HG03060 (cell line): Measurements from ENCODE around the gene SLC22A5.
A peak's percentile ranks its signal among the peaks of the same experiment; 100 is the strongest.
"Not testable (repeated sequence)": the region's sequence is repeated elsewhere in the genome, so short reads cannot be mapped to it uniquely, and the experiment has no call there.

ENCODE experiments used
- ATAC-seq: cut with Tn5 transposase; IDR thresholded peaks from one replicate; pipeline ENCODE4 v1.9.1; 2021; ENCODE audit warnings: low read depth, moderate number of reproducible peaks; ENCODE audit not compliant: unreplicated experiment

Gene SLC22A5

DNA sequence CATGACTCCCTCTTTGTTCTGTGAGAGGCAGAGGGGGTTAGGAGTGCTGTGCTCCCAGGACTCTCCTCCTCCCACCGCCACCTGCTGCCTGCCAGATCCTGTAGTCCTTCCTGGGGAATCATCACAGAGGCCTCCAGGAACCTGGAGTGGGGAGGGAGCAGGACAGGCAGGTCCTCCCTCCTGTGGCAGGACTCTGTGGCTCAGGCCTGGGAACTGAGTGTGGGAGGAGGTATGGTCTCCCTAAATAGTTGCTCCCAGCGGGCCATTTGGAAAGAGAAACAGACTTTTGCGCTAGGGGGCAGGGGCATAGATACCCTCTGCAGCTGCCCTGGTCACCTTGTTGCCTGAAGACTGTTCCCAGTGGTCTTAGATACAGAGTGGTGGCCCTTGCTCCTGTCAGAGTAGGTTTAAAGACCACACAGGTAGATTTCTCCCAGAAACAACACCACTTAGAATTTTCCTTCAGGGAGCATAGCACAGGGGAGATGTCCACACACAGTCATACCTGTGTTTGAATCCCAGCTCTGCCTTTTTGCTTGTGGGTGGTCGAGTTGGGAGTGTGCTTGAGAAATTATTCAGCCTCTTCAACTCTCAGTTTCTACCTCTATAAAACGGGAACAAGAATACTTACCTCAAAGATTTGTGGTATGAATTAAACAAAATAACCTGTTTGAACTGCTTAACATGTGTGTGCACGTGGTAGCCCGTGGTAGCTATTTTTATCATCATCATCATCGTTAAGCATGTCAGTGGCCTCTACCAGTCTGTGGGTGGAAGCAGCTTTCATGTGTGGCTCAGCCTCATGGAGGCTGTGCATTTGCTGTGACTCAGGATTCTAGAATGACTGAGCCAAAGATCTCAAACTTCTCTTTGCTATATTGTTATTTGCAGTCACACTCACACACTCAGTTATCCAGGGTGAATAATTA, 55.8 kb downstream of the SLC22A5 start:
- ATAC-seq = peak; percentile 35

GRCh38 chr5:132425975-132426524, 56.5 kb downstream of the SLC22A5 start:
- ATAC-seq = no peak

GRCh38 chr5:132426525-132427138, 57.1 kb downstream of the SLC22A5 start:
- ATAC-seq = peak; percentile 29

- no peak for ATAC-seq
These were observed 58.0 kb downstream of the SLC22A5 start for GRCh38 chr5:132427281-132428146.

DNA sequence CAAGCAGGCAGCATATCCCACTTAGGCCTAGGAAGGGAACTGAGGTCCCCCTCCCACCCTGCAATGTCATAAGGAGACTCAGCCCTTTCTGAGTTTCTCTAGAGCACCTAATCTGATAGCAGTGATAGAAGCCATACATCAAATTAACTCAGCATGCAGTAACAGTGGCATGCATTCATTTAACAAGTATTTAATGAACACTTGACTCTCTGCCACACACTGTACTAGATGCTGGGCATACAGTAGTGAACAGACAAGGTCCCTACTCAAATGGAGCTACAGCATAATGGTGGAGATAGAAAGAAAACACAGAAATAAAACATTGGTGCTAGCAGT, 58.6 kb downstream of the SLC22A5 start:
- ATAC-seq = no peak

DNA sequence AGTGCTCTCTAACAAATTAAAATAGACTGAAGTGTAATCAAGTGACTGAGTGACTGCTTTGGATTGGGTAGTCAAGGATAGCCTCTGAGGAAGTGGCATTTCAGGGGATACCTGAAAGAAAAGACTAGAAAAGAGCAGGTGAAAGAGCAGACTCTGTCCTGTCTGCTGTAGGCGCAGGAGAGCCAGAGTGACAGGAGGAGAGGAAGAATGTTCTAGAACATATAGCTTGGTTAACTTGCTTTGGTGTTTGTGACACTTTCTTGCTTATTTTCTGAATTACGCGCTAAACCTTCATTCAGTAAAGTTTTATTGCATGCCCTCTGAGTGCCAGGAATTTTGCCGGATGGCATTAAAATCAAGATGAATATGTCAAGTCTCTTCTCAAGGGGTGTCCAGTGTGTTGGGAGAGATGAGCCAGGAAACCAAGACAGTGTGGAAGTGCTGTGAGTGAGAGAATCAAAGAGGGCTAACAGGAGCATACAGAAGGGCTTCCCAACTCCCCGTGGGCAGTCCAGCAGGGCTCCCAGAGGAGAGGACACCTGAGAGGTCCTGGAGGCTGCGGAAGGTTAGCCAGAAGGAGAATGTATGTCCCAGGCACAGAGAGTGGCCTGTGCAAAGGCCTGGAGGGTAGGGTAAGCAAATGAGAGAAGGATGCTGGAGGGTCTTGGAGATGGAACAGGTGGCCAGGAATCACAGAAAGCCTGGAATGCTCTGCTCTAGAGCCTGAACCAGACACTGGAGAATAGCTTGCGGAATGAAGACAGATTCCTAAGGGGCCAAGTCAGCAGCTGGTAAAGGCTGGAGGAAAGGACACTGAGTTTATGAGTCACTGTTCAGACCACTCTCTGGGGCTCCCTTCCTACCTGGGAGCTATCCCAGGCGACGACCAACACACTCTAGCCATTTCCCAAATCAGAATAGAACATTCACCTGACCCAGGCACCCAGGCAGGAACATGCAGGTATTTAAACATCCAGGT, 59.3 kb downstream of the SLC22A5 start:
- no peak for ATAC-seq

DNA sequence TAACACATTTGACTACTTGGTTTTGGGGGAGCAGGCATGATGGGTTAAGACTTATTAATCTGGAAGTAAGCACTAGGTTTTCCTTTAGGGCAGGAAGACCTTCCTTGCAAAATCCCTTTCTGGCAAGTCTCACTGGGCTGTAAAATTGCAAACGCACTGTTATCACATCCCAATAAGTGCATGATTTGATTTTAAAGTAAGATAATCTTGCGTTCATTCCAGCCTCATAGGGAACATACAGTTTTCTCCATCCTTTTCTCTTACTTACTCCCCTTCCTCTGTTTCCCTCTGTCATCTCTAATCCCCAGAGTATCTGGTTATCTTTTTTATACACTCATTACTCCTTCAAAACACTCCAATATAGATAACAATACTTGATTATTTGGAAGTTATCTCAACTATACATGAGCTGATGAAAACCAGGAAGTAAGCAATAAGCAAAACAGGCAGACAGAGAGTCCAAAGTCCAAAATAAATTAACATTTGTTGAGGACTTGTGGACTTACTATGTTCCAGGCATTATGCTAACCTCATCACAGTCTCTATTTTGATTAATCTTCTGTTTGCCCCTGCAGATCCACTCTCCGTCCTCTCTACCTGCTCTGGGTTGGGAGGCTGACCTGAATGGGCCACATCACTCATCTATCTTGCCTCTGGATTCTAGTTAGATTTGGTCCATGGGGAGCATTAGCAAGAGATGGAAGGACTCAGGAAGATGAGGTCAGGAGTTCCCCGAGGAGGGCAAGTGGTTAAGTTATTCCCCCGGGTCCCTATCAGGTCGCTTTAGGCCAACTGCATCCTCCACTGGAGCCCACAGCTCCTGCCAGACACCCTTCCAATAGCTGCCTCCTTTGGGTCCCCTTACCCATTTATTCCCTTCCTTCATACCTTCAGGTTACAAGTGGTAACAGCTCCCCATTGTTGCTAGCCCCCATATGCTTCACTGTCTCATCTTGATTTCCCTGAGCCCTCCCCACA, 60.2 kb downstream of the SLC22A5 start:
- ATAC-seq = no peak

DNA sequence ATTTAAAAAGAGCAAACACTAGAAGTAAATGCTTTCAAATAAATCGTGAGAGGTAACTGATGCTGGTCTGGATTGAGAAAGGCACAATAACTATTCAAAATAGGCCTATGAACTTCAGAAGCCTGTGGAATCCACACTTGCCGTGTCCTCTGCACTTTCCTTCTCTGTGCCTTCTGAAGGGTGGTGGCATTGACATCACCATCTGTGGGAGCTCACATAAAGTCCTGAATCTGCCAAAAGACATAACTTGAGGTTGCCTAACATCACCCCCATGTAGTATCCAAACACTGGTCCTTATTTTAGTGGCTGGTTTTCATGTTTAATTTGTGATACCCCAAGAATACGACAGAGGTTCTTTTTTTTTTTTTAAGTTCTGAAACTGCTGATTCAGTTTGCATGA, 61.2 kb downstream of the SLC22A5 start:
- ATAC-seq = no peak

GRCh38 chr5:132431632-132432031, 62.1 kb downstream of the SLC22A5 start:
- ATAC-seq = no peak

GRCh38 chr5:132433141-132433540, 63.6 kb downstream of the SLC22A5 start:
- no peak for ATAC-seq

- ATAC-seq = no peak
These were observed 65.1 kb downstream of the SLC22A5 start for GRCh38 chr5:132434416-132435286.

GRCh38 chr5:132435447-132435846, 65.9 kb downstream of the SLC22A5 start:
- ATAC-seq = no peak

DNA sequence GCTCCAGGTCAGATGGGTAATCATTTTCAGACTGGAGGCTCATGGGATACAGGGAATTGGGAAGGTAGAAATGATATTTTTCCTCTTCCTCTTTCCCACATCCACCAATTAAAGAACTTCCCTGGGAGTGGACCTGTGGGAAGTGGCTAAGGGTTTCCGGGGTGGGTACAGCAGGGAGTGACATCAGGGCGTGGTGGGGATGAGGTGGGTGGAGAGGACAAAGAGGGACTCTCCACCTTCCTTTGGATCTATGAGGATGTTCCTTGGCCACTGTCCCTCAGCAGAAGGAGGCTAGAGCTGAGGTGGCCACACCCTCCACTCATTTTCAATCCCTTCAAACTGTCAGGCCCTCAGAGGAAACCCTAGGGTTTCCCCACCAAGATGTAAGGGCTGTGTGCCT, 66.4 kb downstream of the SLC22A5 start:
- no peak for ATAC-seq

DNA sequence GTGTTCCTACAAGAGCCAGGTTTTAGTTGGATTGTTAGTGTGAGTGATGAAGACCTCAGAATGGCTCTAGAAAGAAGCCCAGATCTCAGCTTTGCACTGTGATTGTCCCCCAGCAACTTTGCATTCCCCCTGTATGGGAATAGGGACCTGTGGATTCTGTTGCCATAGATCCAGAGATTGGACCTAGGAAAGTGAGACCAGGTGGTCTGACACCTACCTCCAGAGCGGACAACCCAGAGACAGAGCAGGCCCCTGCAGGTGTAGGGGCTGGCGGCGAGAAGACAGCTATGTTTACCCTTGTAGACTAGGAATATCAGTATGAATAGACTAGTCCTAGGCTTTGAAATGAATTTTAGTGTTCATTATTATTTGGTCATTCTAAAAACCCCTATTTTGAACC, 67.4 kb downstream of the SLC22A5 start:
- no peak for ATAC-seq

DNA sequence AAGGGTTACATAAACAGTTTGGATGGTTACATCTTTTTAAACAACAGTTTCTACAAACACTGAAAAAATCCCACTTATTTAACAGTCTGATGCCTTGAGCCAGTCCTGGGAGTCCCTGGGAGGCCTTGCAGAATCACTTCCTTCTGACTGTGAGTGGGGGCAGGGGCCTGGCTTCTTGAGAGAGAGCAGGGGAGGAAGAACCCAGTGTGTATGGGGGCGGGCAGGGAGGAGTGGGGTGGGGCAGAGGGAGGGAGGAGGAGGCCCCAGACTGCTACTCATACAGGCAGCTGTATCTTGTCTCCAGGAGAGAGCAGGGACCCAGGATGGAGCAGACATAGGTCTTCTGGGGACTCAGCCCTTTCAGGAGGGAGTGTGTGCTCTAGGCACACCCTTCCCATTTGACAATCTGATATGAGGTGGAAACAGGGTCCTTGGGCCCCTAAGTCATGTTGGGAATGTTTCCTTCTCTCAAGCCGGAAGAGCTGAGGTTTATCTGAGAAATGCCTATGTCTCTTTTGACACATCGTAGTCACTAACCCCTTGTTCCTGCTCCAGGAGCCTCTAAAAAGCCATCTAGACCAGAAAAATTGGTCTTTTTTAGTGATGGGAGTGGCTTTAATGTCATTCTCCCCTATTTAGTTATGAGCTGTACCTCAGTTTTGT, 68.2 kb downstream of the SLC22A5 start:
- no peak for ATAC-seq

GRCh38 chr5:132438267-132438645, 68.7 kb downstream of the SLC22A5 start:
- not testable (repeated sequence) for ATAC-seq

DNA sequence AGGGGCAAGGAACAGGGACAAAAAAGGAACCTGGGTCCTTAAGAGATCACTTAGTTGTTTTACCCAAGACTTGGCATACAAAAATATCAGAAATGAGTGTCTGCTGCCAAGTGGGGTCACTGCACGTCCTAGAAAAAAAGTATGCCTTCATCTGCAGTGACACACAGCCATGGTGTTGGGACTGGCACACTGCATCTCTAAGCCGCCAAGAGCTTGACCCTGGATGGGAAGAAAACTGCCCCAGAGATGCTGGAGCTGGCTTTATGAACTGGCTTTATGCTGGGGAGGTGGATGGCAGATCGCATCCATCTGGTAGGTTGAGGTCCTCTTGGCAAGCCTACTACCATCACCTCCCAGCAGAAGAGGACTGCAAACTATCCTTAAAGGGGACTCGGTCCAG, 69.4 kb downstream of the SLC22A5 start:
- no peak for ATAC-seq
